ENCODE measurements around the gene LRRC74B.

GRCh38 chr22:21041937-21042336 is 3.8 kb upstream of the LRRC74B start:
- TF ChIP-seq, protein P1, sequence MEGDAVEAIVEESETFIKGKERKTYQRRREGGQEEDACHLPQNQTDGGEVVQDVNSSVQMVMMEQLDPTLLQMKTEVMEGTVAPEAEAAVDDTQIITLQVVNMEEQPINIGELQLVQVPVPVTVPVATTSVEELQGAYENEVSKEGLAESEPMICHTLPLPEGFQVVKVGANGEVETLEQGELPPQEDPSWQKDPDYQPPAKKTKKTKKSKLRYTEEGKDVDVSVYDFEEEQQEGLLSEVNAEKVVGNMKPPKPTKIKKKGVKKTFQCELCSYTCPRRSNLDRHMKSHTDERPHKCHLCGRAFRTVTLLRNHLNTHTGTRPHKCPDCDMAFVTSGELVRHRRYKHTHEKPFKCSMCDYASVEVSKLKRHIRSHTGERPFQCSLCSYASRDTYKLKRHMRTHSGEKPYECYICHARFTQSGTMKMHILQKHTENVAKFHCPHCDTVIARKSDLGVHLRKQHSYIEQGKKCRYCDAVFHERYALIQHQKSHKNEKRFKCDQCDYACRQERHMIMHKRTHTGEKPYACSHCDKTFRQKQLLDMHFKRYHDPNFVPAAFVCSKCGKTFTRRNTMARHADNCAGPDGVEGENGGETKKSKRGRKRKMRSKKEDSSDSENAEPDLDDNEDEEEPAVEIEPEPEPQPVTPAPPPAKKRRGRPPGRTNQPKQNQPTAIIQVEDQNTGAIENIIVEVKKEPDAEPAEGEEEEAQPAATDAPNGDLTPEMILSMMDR (conservative IDR thresholded peaks at IDR 0.05; ENCODE audit: low read depth, low read length) = no peak
- TF ChIP-seq EZH2 (IDR thresholded peaks at IDR 0.05; ENCODE audit: low read length, unreplicated experiment) = no peak

Measured in PC-3 (cell line).